ENCODE data around the gene ATXN7L3B. TPM values are rescaled to one million over a fixed set of nuclear protein-coding genes. Genes with fewer than 3 reads are reported as not detected.

The ATXN7L3B gene
- total RNA-seq, 2 donors from 2014 or later, result 28.8 to 29.6 TPM

- Histone ChIP-seq H3K4me3 (no peak overlapping the region), H3K36me3 (no peaks in the 10 kb centered on the region), H3K27ac (no peak overlapping the region), H3K4me1 (no peaks in the 10 kb centered on the region), H3K9me3 (no peaks in the 10 kb centered on the region), H3K9ac (ENCODE audit: low read depth in 2 of 2, low read length in 2 of 2) (no peak overlapping the region), H3K27me3 (no peaks in the 10 kb centered on the region)
- DNase-seq, result no peak
- intact Hi-C loops (cut with DNase I), result no loop called here
- no peak for TF ChIP-seq CTCF (IDR thresholded peaks at IDR 0.05)
Observed at GRCh38 chr12:74581439-74581838, 43.8 kb downstream of the ATXN7L3B start.

- no peak for TF ChIP-seq CTCF (IDR thresholded peaks at IDR 0.05)
- Histone ChIP-seq H3K36me3 (no peaks in the 10 kb centered on the region), H3K9me3 (no peaks in the 10 kb centered on the region), H3K9ac (ENCODE audit: low read depth in 2 of 2, low read length in 2 of 2) (no peak overlapping the region), H3K27ac (no peak overlapping the region), H3K4me3 (no peak overlapping the region), H3K4me1 (no peaks in the 10 kb centered on the region), H3K27me3 (no peaks in the 10 kb centered on the region)
- intact Hi-C loops (cut with DNase I), result no loop called here
- DNase-seq, result no peak
Observed at GRCh38 chr12:74584483-74585062, 46.9 kb downstream of the ATXN7L3B start.

GRCh38 chr12:74586251-74586650, 48.6 kb downstream of the ATXN7L3B start:
- no peak for TF ChIP-seq CTCF (IDR thresholded peaks at IDR 0.05)
- Histone ChIP-seq H3K9me3 (no peaks in the 10 kb centered on the region), H3K4me3 (no peak overlapping the region), H3K36me3 (no peaks in the 10 kb centered on the region), H3K4me1 (no peaks in the 10 kb centered on the region), H3K27ac (no peak overlapping the region), H3K9ac (ENCODE audit: low read depth in 2 of 2, low read length in 2 of 2) (no peak overlapping the region), H3K27me3 (no peaks in the 10 kb centered on the region)
- intact Hi-C loops (cut with DNase I), result no loop called here
- no peak for DNase-seq
